Hindlimb muscle (tissue), 1 donor: Measurements from ENCODE around the gene FLRT2. TPM values are rescaled to one million over a fixed set of nuclear protein-coding genes. Genes with fewer than 3 reads are reported as not detected.

ENCODE experiments used
- DNase-seq: peaks from one replicate; pipeline ENCODE4 v3.0.0-alpha.2; 2013
- polyA plus RNA-seq: library from polyadenylated mRNA; unstranded; fragments of 120-200 nt; gene quantifications from one replicate; pipeline ENCODE4 v1.2.1, GENCODE V29; 2013; ENCODE audit not compliant: insufficient read length

The FLRT2 gene
- polyA plus RNA-seq, 1 donor = 104 TPM

GRCh38 chr14:85663667-85664066, 133.7 kb downstream of the FLRT2 start:
- no peak for DNase-seq

GRCh38 chr14:85675957-85676356, 146.0 kb downstream of the FLRT2 start:
- DNase-seq = peak; percentile 15

DNA sequence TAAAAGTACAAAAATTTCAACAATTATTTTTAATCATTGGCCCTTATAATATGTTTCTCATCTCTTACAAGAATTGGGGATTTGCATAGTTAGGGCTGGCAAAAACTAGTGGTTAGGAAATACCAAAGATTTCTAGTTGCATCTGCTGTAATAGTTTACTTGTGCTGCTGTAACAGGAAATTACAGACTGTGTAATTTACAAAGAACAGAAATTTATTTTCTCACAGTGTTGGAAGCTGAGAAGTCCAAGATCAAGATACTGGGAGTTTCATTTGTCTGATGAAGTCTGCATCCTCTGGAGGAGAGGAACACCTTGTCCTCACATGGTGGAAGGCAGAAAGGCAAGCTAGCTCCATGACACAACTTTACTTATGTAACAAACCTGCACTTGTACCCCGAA, 157.0 kb downstream of the FLRT2 start:
- DNase-seq = no peak

- no peak for DNase-seq
Measured at GRCh38 chr14:85687456-85687855, 157.5 kb downstream of the FLRT2 start.

DNA sequence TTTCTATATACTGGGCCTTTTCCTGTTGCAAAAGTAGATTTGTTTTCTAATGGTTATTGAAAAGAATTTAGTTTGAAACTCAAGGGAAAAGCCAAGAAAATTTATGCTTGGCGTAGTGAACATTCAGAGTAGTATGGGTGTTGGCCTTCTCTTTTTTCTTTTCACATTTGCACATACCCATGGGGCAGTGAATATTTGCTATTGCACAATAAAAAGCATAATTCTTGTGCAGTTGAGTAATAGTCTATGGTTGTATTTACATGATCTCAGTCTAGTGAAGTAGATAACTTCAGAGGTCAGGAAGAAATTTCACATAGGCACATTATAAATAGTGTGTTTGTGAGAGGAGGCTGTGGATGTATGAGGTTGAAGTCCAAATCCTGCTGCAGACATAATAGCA, 158.1 kb downstream of the FLRT2 start:
- DNase-seq = peak; percentile 58

DNA sequence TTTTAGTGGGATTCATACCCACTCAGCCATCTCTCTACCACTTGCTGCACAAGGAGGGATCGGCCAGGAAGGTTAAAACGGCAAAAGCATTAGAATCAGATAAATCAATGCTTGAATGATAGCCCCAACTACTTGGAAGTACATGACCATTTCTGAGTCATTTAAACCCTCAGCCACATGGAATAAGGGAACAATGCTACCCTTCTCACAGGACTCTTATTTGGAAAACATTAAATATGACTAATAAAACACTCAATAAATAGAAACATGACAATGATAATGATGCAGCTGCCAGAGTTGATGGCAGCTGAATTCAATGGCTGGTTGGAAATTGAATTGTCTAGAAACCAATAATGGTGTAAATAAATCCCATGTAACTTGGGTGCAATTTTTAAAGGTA, 165.4 kb downstream of the FLRT2 start:
- DNase-seq = no peak

GRCh38 chr14:85701116-85701515, 171.2 kb downstream of the FLRT2 start:
- DNase-seq = no peak

- no peak for DNase-seq
Measured at GRCh38 chr14:85701763-85702162, 171.8 kb downstream of the FLRT2 start.

DNA sequence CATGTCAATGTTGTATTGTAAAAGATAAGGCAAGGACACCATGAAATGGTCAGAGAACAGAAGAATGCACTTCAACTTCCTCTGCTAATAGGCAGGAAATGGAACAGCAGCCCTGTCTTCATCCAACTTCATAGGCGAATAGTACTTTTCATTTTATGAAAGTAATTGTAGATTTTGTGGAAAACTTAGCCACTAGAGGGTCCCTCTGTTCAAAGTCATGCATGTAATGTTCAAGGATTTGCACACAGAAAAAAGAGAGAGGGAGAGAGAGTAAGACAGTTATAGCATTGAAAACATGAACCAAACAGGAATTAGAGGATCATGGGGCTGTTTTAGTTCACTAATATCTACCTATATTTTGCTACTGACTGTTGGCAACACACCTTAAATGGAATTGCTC, 172.2 kb downstream of the FLRT2 start:
- DNase-seq = no peak

DNA sequence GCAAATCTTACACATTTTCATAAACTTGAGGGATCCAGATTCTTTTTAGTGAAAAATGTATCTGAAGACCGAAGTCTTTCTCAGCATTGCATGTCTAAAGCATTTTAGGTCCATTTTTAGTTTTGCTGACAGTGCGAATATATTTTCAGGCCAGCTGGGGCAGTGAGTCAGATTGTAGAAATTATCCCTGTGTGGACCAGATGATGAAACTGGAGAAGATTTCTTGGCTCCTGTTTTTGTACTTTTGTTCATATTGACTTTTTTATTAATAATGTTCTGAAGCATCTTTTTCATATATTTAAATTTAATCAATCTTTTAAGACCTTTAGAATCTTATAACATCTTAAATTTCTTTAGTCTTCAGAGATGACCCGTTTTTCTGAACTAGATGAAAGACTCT, 173.1 kb downstream of the FLRT2 start:
- DNase-seq = peak; percentile 59
